HG03342 (cell line): ENCODE results near the gene TLL2.

Experiments used
- ATAC-seq: cut with Tn5 transposase; IDR thresholded peaks from one replicate; pipeline ENCODE4 v1.9.1; 2021; ENCODE audit warnings: mild to moderate bottlenecking, moderate library complexity; ENCODE audit not compliant: unreplicated experiment

Gene TLL2

DNA sequence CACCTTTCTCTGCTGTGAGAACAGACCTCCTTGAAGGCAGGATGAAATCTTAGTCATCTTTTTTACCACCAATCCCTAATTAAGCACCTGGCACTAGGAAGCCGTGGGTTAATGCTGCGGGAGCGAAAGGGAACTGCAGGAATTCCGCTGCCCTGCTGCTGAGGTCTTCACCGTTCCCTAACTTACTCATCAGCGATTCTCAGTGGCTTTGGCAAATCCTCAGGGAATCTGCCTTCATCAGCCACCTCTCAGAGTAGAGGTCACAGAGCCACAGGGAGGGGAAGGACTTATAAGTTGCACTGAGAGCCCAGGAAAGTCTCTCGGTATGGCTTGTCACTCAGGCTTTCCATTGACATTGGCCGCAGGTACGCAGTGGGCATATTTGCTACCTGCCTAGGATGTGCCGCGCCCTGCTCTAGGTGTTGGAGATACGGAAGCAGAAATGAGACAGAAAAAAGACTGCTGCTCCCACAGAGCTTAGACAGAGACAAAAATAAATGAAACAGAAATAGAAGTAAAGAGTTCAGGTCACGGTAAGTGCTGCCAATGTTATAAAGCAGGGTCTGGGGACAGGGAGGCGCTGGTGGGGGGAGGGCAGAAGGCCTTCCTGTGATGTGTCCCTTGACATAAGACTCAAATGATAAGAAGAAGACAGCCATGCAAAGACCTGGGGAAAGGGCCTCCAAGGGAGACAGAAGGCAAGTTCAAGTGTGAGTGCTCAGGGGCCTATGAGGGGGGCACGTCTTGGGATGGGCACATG, 82.3 kb downstream of the TLL2 start:
- no peak for ATAC-seq

DNA sequence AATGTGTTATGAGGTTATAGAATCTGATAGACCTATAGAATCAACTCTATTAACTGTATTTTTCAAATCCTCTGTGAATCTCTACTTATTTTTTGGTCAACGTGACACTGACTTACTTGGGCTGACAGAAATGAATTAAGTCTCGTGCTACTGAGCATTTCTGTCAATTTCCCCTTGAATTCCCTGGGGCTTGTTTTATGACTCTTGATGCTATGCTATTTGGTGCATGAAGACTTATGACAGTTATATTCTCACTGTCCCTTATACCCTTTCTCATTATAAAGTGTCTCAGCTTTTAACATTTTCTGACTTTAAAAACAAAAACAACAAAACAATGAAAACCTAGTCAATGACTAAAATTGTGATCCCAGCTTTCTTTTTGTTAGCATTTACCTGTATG, 86.4 kb downstream of the TLL2 start:
- no peak for ATAC-seq

DNA sequence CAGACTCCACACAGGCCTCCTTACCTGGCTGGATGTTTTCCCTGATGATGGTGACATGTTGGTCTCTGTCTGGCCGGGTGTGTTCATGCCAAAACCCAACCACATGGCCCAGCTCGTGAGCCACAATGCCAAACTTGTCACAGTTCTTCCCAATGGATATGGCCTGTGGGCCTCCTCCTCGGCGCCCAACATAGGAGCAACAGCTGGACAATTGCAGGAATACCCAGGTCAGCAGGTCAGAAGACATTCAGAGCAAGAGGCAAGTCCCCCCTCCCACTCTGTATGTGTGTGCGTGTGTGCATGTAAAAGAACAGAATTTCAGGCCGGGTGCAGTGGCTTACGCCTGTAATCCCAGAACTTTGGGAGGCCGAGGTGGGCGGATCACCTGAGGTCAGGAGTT, 91.2 kb downstream of the TLL2 start:
- ATAC-seq, result no peak

DNA sequence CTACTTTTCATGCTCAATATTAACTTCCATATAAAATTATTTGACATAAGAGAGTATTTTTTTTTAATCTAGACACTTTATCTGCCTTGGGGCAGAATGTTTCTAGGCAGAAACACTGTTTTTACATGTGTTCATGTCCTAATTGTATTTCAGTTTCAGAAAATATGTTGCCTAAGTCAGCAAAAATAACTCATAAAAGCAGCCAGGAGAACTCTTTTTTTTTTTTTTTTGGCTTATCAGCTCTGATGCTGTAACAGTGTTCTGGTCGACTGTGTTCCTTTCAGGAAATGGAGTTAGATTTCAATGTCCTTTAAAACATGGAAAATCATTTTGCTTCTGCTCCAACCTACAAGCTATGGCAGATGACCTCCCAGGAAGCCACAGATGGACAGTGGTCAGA, 91.7 kb downstream of the TLL2 start:
- ATAC-seq, result no peak

DNA sequence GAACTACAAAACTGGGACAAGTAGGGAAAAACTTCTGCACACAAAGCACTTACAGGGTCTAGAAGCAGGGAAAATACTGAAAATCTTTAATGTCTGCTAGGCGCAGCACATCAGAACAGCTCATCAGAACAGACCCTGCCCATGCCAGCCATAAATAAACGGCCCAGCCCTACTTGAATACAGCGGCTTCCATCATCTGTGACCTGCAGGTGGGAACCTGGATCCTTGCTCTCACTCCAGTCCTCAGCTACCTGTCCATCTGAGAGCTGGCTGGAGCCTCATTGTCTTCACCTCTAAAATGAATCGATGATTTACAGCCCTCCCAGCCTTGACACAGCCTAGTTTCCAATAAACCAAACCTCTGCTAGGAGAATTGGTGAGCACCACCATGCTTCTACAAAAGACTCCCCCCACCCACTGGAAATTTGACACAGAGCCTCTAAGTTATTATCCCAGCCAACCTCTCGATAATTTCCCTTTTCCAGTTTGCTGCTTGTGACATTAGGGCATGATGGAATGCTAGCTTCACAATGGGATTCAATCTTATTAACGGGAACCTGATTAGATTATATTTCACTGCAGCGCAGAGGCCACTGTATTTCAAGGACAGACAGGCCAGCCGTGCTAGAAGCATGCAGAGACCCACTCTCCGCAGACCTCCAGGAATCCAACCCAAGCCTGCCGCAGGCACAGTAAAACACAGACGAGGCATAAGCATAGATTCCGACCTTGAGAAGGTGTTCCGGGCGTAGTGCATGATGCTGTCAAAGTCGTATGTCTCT, 93.3 kb downstream of the TLL2 start:
- ATAC-seq, result no peak

DNA sequence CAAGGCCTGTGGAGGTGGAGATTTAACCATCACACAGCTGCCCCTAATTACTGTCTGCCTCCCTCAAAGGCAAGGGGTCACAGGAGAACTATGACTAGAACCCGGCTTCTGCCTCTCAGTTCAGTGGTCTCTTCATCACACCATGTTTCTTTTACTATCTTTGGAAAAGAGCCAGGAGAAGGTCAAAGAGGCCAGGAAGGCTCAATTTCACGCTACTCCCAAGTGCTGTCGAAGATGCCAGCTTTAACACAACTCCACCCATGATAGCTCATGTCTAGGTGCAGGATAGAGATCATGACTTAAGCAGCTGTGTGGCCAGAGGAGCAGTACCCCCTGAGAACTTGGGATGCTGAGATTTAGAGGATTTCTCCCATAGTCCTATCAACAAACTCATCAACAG, 94.4 kb downstream of the TLL2 start:
- no peak for ATAC-seq

DNA sequence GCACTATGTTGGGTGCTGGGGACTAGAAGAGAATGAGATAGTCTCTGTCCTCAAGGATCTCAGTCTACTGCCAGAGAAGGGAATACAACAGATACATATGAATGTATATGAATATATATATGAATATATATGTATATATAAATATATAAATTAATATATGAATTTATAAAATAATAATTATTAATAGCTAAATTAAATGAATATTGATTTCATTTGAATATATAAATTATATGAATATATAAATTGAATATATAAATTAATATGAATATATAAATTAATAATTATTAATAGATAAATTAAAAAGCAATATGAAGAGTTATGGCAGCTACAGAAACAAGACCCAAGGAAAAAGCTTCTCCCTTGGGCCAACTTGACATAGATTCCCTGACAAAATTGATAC, 95.1 kb downstream of the TLL2 start:
- no peak for ATAC-seq

DNA sequence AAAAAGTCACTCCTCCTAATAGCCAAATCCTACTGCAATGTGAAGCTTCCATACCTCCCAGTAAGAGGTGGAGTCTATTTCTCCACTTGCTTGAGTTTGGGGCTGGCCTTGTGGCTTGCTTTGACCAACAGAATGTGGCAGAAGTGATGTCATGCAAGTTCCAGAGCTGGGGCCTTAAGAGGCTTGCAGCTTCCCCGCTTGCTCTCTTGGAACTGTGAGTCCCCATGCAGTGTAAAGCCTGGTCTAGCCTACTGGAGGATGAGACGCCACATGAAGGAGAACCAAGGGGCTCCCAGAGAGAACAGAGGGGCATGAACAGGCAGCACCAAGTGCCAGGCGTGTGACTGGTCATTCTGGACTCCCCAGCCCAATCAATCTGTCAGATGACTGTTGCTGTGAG, 96.3 kb downstream of the TLL2 start:
- ATAC-seq, result no peak

DNA sequence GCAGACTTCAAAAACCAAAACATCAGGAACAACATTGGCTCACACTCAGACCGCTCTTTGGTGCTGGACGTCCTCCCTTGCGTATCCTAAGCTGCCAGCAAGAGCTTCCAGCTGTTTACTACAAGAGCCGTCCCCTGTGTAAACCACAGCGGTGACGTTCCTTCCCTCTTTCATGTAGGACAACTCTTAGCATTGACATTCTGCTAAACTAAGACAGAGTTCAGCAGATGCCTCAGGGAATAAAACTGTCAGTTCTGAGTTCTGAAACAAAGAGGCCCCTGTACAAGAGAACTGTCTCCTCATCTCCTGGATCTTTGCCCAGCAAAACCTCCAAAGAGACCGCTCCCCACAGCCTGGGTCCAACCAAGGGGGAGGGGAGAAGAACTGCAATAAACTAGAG, 97.1 kb downstream of the TLL2 start:
- ATAC-seq, result no peak

DNA sequence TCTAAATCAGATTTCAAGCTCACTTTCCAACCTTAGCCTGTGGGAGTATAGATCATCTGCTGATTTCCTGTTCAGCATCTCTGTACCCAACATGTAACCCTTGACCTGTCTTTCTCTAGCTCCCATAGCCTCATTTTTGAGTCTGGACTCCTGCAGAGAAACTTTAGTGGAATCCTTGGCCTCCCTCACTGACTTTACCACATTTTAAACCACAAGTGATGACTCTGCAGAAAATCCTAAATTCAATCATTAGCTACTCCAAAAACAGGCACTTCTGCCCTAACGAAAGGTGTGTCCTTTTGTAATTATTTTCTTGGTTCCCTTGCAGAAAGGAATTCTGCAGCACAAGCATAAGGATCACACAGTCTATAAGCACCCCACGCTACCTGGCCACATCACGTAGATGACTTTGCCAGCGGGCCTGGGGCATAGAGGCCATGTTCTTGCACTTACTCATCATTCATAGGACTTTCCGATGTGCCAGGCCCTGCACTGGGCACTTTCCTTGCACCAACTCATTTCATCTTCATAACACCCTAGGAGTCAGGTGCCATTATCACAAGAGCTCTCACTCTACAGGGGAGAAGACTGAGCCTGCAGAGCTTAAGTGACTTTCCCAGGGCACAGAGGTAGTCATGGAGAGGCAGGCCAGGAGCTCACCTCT, 97.7 kb downstream of the TLL2 start:
- ATAC-seq, result no peak

DNA sequence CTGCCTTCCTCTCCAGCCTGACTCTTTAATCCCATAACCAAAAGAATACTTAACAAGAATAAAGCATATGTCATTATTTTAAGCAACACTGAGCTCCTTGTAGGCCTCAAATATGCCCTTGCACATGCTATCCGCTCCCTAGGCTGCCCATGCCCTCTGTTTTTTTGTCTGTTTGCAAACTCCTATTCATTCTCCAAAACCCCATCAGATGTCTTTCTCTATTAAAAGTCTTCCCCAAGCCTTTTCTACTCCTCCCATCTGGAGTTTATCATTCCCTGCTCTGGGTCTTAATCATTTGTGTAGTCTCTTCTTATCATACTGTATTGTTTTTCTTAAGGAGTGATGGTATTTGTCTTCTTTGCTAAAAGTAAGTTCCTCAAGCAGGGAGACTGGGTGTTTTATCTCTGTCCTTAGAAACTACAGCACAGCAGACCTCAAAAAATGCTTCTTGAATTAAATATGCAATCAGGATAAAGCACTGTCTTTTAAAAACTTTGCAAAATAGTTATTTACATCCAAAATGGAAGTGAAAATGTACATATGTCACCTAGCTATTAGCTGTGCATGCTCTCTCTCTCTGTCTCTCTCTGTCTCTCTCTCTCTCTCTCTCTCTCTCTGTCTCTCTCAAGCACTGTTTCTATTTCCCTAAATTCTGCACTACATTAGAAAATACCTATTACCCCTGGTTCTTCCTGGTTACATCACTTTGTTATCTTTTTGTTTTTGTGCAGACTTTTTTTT, 98.4 kb downstream of the TLL2 start:
- ATAC-seq, result no peak

DNA sequence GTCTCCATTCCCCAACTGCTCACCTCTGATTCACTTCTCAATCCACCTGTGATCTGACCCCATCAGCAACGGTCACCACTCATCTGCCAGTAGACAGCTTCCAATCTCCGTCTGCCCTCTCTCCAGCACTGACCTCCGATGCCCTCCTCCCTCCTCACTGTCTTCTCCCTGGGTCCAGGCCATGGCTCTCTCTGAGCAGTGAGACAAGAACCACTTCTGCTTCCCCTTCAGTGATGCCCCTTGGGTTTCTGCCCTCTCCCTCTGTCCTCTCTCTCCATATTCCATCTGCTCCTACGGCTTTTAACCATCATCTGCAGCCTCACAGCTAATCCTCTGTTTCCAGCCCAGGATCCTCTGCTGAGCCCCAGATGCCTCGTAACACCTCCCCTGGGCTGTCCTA, 99.4 kb downstream of the TLL2 start:
- ATAC-seq, result no peak

DNA sequence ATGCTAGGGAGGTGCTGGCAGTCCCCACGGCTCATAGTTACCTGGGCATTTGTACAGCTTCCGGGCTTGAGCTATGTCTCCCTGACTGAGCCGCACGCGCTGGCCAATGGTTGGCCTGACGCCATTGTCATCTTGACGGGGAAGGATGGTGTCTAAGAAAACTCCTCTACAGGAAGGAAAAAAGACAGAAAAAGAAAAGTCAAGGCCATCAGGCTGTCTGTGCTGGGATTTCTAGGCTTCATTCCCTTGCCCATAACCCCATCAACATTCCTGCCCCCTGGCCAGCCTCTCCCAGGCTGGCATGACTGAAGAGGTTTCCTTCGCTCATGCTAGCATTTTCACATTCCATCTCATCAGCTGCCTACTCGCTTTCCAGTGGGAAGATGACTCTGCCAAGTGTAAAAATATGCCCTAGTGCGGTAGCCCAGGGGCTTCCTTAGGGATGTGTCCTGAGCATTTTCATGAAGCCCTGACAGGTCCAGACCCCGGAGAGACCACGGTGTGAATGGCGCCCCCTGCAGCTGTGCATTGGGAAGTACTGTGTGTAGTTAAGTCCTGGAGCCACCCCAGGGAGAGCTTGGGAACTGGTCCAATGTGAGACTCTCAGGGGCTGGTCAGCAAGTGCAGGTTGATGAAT, 100.5 kb downstream of the TLL2 start:
- no peak for ATAC-seq

DNA sequence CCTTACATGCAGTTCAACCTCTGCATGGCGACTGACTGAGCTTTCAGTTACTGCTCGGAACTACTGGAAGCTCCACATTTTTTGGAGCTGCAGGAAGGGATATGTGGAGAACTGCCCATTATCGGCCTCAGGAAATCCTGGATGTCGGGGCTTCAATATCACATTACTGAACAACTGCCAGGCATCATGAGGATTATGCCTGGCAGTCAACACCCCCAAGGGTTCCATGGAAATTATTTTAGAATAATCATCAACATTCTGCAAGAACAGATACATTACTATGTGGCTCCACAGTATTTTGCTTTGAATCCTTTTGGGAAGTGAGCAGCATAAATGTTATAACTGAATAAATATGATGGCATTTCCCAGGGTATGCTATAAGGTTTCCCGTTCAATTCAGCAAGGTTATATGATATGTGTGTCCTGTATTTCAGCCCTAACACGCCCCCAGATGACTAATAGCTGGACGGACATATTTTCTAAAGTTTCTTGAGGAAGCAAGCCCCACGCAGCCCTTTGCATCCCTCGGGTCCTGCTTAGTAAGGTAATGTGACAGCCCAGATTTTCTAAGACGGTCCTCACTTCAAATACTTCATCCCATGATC, 101.9 kb downstream of the TLL2 start:
- no peak for ATAC-seq

DNA sequence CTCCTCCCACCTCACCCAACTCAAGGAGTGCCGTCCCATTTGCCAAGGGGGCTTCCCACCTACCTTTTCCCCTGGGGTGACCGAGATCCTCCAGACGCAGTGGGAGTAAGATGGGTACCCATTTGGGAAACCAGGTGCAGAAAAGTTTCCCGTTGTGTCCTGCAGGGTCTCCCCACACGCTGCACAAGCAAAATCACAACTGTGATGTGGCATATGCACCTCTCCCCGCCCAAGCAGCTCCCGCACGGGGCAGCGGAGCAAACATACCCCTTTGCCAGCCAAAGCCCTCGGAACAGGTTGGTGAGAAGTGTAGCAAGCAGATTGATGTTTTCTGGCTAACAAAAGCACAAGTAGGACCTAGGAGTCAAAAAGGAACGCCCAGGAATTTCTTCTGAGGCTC, 103.4 kb downstream of the TLL2 start:
- ATAC-seq, result no peak

DNA sequence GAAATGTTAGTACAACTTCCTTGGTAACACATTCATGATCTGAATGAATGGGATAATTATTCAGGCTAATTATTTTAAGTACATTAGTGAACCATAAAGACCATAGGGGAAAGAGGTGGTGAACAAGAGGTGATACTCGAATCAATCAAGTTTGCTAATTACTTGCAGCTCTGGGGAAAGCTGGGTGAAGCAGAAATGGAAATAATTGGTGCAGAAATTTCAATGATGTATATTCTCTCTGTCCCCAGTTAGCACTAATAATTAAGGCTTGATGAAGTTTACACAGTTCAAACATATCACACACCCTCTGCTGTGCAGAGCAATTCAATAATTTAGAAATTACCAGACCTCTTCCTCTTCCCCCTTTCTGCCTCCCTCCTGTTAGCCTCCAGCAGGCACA, 105.5 kb downstream of the TLL2 start:
- no peak for ATAC-seq

DNA sequence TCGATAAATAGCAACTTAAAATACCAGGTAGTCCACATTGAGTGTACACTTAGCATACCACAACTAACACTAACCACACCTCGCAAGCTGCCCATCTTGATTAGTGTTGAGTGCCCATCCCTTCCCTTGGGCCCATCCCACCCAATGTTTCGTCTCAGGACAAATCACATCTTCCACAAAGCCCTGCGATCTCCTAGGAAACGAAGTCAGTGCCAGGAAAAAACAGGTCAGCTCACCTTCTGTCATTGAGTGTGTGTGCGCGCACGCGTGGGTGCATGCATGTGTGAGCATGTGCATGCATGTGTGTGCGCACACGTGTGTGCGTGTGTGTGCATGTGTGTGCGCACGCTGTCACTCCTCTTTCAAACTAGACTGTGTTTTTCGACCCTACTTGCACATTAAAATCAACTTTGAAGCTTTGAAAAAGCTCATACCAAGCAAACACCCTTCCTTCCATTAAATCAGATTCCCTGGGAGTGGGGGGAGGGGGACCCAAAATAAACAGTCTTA, 106.1 kb downstream of the TLL2 start:
- ATAC-seq, result no peak

DNA sequence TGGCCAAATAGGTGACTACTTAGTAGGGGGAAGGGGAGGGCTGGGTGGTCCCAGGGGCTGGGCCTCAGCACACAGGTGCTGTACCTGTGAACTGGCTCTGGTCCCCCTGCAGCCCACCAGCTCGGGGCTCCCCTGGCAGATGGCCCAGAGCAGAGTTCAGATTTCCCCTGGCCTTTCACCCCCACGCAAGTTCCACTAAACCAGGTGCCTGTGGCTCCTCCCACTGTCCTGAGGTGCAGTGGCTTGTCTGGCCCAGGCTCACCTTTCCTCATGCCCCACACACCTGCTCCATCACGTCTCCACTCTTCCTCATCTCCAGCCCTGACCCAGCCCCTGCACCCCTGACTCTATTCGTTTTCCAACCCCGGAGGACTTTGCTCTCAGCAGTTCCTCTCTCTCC, 107.6 kb downstream of the TLL2 start:
- ATAC-seq, result no peak

DNA sequence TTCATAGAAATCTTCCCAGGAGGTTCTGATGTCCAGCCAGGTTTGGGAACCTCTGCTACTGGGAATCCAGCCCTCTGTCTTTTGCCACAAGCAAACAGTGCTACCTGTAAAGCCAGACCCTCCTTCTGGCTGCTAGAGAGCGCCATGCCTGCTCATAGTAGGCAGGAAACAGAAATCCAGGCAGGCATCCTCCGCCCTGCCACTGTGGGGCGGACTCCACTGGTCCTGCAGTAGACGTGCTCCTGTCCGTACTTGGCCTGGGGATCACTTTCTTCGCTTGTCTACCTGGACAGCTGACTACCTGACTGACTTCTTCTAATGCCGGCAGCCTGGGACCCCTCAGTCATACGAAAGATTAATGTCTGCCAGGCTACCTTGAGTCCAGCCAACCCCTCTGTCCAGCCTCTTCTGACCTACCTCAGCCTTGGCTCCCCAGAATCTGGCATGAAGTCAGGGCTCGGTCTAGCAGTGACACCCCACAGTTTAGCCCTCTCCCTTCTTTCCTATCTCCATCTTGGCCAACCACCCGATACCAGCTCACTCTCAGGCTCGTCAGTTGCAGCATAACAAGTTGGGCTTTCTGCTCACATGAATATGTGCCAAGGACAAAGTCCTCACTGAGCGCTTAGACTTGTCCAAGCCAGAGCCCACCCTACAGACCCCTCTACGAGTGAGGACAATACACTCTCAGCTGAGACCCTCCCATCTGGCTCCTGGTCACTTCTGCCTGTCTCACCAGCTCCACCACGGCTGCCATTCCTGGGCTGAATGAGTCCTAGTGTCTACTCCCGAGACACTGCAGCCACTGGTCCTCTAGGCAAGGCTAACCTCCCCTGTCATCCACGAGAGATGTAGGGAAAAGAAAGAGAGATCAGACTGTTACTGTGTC, 111.1 kb downstream of the TLL2 start:
- no peak for ATAC-seq
